IPS DF 4.7 (cell line): ENCODE results near the gene DLL1.
"Not testable (repeated sequence)": the region's sequence is repeated elsewhere in the genome, so short reads cannot be mapped to it uniquely, and the experiment has no call there.

Source experiments
- DNase-seq: peaks from one replicate; pipeline ENCODE4 v3.0.0-alpha.2; 2013; ENCODE audit warnings: low spot score; ENCODE audit errors: extremely low read depth

The DLL1 gene

DNA sequence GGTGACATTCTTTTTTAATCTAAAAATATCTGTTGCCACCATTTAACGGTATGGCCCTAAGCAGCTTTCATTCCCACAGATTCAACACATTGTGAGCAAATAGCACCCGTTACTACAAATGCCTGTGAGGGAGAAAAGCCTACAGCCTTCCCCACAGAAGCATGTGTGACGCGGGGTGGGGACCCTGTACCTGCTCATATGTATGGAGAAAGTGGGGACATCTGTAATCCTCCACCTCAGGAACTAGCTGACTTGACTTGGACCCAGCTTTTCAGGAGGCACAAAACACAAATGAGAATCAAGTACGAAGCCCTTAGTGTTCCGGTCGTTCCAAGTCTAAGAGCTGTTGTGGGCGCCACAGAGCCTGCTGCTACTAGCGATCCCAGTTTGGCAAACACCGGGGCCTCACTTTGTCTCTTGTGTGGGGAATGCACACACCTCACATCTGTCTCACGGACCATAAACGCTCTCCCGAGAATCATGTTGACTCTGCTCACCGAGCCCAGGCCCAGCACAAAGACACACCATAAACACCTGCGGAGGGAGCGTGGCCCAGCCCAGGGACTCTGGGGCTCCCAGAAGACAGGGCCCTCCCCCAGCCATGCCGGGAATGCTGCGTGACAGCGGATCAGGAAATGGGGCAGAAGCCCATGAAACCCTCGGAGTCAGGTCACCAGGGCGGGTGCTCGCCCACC is 21.6 kb downstream of the DLL1 start:
- no peak for DNase-seq

- DNase-seq = no peak
Observed at GRCh38 chr6:170268216-170269129, 22.4 kb downstream of the DLL1 start.

DNA sequence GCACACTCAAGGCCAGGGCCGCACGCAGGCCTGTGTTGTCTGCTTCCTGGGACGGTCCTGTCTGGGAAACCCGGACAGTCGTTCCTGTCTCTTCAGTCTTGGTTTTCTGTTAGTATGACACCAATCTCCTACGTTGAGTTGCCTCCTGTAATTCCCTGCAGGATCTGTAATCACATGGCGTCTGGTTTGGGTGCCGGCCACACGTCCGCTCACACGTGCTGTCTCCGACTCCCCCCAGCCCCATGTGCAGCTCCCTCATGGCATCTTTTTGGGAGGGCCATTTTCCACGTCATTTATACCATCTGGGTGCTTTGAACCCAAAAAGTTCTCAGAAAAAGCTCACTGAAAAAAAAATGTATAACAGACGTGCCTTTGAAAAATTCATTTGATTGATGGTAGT is 23.2 kb downstream of the DLL1 start:
- no peak for DNase-seq

GRCh38 chr6:170266061-170266825 is 24.6 kb downstream of the DLL1 start:
- DNase-seq = no peak

- no peak for DNase-seq
Observed at GRCh38 chr6:170265655-170266054, 25.2 kb downstream of the DLL1 start.

DNA sequence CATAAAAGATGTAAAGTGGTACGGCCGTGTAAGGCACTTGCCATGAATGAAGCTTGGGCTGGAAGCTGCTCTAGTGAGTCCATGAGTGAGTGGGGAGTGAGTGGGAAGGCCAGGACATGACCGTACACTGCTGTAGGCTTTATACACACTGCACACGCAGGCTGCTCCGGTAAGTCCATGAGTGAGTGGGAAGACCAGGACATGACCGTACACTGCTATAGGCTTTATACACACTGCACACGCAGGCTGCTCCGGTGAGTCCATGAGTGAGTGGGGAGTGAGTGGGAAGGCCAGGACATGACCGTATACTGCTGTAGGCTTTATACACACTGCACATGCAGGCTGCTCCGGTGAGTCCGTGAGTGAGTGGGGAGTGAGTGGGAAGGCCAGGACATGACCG is 26.2 kb downstream of the DLL1 start:
- DNase-seq = not testable (repeated sequence)

DNA sequence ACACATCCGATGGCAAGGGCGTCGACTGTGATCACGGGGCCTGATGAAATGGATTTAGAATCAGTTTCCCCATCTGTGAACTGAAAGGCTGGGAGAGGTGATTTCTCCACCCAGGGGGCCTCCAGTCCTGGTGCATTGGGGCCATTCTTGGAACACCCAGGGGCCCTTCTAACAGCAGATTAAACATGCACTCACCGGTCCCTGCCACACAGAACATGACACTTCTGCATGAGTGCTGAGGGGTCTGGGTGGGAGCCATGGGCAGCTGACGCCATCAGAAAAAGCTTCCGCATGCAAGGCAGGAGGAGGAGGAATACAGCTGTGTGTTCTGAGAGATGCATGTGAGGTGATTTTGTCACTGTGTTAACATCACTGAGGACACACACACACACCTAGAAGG is 26.8 kb downstream of the DLL1 start:
- DNase-seq = no peak

DNA sequence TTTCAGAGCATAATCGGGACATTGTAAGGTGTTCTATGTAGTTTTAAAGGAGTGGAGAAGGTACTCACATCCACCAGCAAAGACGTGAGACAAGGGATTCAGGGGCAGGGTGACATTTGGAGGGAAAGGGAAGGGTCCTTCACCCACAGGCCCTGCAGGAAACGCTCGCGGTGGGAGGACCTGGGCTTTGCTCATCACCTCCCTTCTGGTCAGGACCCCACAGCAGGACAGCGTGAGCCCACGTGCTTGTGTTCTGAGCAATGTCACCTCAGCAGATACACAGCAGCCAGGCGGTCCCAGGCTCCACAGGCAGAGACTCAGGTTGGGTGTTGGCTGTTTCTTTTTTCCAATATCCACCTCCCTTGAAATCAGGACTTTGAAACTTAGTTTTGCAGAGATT is 27.5 kb downstream of the DLL1 start:
- no peak for DNase-seq

GRCh38 chr6:170262489-170263088 is 28.3 kb downstream of the DLL1 start:
- DNase-seq = no peak

DNA sequence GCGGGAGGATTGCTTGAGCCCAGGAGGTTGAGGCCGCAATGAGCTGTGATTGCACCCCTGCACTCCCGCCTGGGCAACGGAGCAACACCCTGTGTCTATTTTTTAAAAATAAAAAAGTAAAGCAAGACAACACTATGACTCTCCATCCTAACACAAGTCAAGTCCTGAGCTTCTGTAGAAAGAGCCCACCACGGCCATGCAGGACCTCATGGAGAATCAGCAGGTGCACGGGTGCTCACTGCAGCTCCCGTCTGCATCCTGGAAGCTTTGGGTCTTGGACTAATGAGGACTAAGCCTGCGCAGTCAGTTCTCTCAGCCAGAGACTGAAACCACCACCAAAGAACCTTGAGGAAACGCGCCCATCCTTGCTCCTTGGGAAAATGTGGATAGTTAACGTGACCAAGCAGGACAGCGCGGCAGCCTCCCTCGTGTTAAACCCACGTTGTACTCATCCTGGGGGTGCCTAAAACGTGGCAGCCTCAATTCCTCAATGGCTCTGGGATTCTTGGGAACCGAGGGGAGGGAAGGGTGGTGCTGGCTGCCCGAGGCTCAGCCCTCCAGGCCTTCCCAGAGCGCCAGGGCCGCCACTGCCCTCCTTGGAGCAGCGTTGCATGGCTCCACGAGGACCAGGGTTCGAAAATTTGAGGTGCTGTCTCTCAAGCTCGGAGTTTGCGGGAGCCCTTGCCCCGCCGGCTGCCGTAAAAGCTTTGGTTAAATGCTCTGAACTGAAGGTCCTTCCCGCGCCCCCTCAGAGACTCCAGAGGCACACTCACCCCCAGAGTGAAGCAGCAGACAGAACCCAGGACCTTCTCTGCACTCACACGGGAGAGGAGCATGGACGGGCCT is 29.0 kb downstream of the DLL1 start:
- DNase-seq = no peak

DNA sequence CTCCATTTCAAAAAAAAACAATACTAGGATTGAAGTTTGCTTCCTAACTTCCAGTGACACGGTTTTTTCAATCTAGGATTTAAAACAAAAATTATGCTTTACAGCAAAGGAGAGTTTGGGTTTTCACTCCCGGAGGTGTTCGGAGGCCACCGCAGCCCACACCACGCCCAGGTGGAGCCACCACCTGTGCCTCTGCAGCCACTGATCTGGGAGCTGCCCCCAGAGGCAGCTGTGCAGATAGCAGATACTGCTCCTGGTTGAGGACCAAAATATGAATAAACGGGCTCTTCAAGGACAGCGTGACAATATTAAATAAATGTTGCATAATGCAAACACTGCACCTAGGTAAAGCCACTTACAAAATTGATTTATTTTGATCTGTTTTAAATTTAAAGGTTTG is 30.2 kb downstream of the DLL1 start:
- no peak for DNase-seq

DNA sequence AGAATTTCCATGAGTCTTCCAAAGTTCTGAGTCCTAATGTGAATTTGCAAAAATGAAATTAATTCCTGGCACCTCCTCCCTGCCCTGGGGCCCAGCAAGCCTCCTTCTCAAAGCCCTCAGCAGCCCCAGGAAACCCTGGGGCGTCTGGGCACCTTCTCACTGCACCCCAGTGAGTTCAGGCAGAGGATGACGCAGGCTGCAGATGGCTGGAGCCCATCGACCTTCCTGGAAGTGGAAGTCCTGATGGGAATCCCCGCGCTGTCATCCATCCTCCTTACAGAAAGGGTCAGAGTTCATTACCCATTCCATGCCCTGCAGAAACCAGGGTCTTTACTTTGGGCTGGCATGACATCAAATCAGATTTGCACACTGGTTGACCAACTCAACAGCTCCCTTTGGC is 31.6 kb downstream of the DLL1 start:
- DNase-seq = no peak

DNA sequence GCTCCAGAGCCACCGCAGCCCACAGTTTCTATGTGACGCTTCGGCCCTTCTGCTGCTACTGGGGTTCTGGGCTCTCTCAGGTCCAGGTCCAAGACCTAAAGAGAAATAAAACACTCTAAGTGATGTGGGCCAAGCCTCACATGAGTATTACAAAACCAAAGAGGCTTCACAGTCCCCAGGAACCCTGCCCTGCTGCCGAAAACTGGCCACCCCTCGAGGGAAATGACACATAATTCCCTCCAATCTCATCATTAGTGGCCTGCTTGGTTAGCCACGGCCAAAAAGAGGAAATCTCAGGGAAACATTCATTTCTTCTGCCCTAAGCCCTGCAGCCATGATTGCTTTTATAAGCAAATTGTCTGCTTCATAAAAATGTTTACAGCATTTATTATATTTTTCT is 32.5 kb downstream of the DLL1 start:
- no peak for DNase-seq

DNA sequence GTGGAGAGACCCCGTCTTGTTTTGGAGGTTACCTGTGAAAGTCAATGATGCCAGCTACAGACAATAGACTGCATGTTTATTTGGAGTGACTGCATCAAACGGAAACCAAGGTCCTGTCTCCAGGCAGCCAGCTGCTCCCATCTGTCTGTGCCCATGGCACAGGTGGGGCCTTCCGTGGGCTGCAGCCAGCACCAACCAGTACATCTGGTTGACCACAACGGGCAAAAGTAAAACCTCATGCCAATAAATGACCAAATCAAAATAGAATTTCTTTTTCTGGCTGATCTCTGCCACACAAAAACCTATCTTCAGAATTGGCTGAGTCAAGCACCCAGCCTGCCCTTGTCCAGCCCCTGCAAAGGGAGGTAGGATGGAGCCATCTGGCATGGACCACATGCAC is 33.5 kb downstream of the DLL1 start:
- DNase-seq = no peak

DNA sequence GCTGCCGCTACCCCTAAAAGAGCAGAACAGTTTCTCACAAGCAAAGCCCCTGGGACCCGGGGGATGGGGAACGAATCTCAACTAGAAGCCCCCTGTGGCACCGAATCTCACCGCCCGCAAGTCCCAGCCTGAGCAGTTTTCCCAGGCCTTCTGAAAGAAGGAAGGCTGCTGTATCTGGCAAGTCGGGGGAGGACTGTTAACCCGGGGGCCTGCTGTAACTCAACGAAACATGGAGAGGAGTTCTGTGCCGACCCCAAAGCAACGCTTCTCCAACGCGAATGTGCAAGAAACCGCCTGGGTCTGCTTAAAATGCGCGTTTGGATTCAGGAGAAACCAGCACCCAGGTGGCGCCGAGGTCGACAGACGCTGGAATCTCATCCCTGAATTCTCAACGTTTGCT is 34.2 kb downstream of the DLL1 start:
- DNase-seq = no peak

- DNase-seq = no peak
Observed at GRCh38 chr6:170255426-170256125, 35.3 kb downstream of the DLL1 start.

- no peak for DNase-seq
Observed at GRCh38 chr6:170254315-170255213, 36.3 kb downstream of the DLL1 start.

DNA sequence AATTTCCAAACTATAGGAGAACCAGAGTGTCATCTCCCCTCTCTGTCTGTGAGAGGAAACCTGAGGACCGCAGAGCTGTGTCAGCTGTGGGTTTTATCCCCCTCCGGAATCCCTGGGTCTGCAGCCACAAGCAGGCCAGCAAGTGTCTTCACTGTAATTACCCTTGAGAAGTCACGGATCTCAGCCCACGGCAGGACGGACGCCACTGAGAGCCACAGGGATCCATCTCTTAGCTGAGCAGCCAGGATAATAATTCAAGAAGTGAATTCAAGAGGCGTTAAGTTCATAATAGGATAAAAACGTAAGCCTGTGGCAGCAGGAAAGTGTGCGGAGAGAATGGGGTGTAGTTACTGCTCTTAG is 37.0 kb downstream of the DLL1 start:
- DNase-seq = no peak

DNA sequence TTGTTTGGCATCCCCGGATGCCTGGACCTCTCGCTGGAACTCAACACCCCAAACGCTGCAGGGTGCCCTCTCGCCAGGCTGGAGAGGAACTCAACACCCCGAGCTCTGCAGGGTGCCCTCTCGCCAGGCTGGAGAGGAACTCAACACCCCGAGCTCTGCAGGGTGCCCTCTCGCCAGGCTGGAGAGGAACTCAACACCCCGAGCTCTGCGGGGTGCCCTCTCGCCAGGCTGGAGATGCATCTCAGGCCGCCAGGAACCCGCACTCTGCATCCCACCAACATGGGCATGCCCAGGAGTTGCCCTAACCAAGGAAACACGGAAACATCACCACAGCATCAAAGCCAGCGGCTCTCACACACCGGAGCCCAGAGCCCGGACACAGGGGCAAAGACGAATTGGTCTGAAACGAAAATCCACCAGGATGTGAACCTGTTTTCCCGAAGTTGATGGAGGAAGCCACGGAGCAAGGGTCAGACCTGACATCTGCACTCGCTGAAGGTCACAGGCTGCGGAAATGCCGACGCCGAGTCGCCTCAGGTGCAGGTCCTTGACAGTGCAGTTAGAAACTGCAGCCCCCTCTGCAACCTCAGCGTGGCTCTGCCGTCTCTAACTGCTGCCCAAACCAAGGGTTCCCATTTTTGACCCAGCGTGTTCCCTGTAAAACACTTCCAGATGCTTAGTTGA is 37.5 kb downstream of the DLL1 start:
- DNase-seq = no peak
